Naive thymus-derived CD8-positive, alpha-beta T cell (primary cell): ENCODE data around the gene PDE6B. TPM values are rescaled to one million over a fixed set of nuclear protein-coding genes. Genes with fewer than 3 reads are reported as not detected.
A peak's percentile ranks its signal among the peaks of the same experiment; 100 is the strongest.
"Not testable (repeated sequence)": the region's sequence is repeated elsewhere in the genome, so short reads cannot be mapped to it uniquely, and the experiment has no call there.

Experiments used
- ATAC-seq, 2 donors: fragments of 150-1000 bp; cut with Tn5 transposase in 1 of 2; sonication (Bioruptor Pico), chemical (Tn5 transposase) in 1 of 2; 1 replicate in 1 of 2; 2 replicates in 1 of 2; pipeline ENCODE4 v1.10.0; 2021; ENCODE audit warnings: mild to moderate bottlenecking in 2 of 2, moderate library complexity in 2 of 2
- POLR2A ChIA-PET: fragments of 350-600 bp; sonication (Branson Sonifier 250); formaldehyde crosslinking; loops from one replicate; lab custom pipeline; 2021; ENCODE audit warnings: antibody characterized with exemption; lab: Charles Lee
- DNase-seq, 10 donors: peaks; one replicate each; pipeline versions ENCODE4 v3.0.0 to v3.0.0-alpha.2; 2020 to 2022
- H3K27ac Mint-ChIP-seq, 10 donors: one replicate each; pipeline ENCODE4 v1.8.0; 2020 to 2022; ENCODE audit warnings: mild to moderate bottlenecking in 10 of 10, mixed read lengths in 10 of 10, moderate library complexity in 4 of 10, inconsistent platforms in 1 of 10
- H3K27me3 Mint-ChIP-seq, 5 donors: one replicate each; pipeline ENCODE4 v1.8.0; 2021 to 2022; ENCODE audit warnings: mixed read lengths in 5 of 5
- H3K36me3 Mint-ChIP-seq, 3 donors: one replicate each; pipeline ENCODE4 v1.8.0; 2020 to 2022; ENCODE audit warnings: mixed read lengths in 3 of 3, mild to moderate bottlenecking in 2 of 3, inconsistent platforms in 1 of 3
- H3K4me1 Mint-ChIP-seq, 4 donors: one replicate each; pipeline ENCODE4 v1.8.0; 2021 to 2022; ENCODE audit warnings: mixed read lengths in 4 of 4
- H3K4me3 Mint-ChIP-seq, 10 donors: one replicate each; pipeline ENCODE4 v1.8.0; 2020 to 2022; ENCODE audit warnings: mild to moderate bottlenecking in 10 of 10, mixed read lengths in 10 of 10, moderate library complexity in 6 of 10, inconsistent platforms in 1 of 10
- H3K9me3 Mint-ChIP-seq, 9 donors: one replicate each; pipeline ENCODE4 v1.8.0; 2020 to 2022; ENCODE audit warnings: mixed read lengths in 9 of 9, mild to moderate bottlenecking in 3 of 9, inconsistent platforms in 1 of 9, moderate library complexity in 1 of 9
- polyA plus RNA-seq, 3 donors: library from polyadenylated mRNA; unstranded; fragments of 300-500 nt; fragmentation: Illumina TruSeq; gene quantifications; one replicate each; pipeline ENCODE4 v1.2.3, GENCODE V29; 2021
- total RNA-seq, 8 experiments: library from RNA in 2 of 8; stranded (reverse) in 2 of 8; gene quantifications; one replicate each; pipeline ENCODE4 v1.2.3 and lab custom pipeline; 2021 to 2026

The PDE6B gene
- total and polyA plus RNA-seq, 5 experiments from 2014 or later = 20.7 to 26.3 (median 24.7) TPM

- H3K36me3 Mint-ChIP-seq, DNase-seq, POLR2A ChIA-PET, H3K27me3 Mint-ChIP-seq, ATAC-seq, H3K9me3 Mint-ChIP-seq, H3K27ac Mint-ChIP-seq: not testable (repeated sequence)
- H3K4me3 Mint-ChIP-seq = peak overlapping the region in 2 of 10 donors; percentile 16 to 80
- H3K4me1 Mint-ChIP-seq = peaks cover 16 to 38% (median 29%) of the 10 kb centered on the region in 4 donors
Measured at GRCh38 chr4:706083-706633, 80.8 kb downstream of the PDE6B start.

- ATAC-seq (no peak), DNase-seq (peak in 1 of 10 donors; percentile 61)
- Mint-ChIP-seq H3K4me3 (peak overlapping the region in 3 of 10 donors; percentile 41 to 61 (median 55)), H3K9me3 (no peaks in the 10 kb centered on the region), H3K27ac (no peak overlapping the region), H3K27me3 (no peaks in the 10 kb centered on the region), H3K36me3 (peaks cover 0 to 5% (median 0%) of the 10 kb centered on the region in 3 donors), H3K4me1 (peaks cover 16 to 38% (median 29%) of the 10 kb centered on the region in 4 donors)
- POLR2A ChIA-PET = no interaction called here
Measured at GRCh38 chr4:706834-707598, 81.6 kb downstream of the PDE6B start.

- peak overlapping the region in 7 of 10 donors; percentile 25 to 78 (median 47) for H3K4me3 Mint-ChIP-seq
- H3K36me3 Mint-ChIP-seq = peaks cover 0 to 5% (median 0%) of the 10 kb centered on the region in 3 donors
- peaks cover 16 to 38% (median 30%) of the 10 kb centered on the region in 4 donors for H3K4me1 Mint-ChIP-seq
- no peak for ATAC-seq
- no peaks in the 10 kb centered on the region for H3K27me3 Mint-ChIP-seq
- no peaks in the 10 kb centered on the region for H3K9me3 Mint-ChIP-seq
- DNase-seq = peak in 1 of 10 donors; percentile 57
- POLR2A ChIA-PET = no interaction called here
- peak overlapping the region in 5 of 10 donors; percentile 33 to 79 (median 63) for H3K27ac Mint-ChIP-seq
Measured at GRCh38 chr4:707929-708630, 82.7 kb downstream of the PDE6B start.

GRCh38 chr4:708631-708933 is 83.2 kb downstream of the PDE6B start:
- H3K4me3 Mint-ChIP-seq = peak overlapping the region in 7 of 10 donors; percentile 21 to 78 (median 41)
- DNase-seq (peak in 1 of 10 donors; percentile 45), ATAC-seq (no peak)
- no peaks in the 10 kb centered on the region for H3K9me3 Mint-ChIP-seq
- peaks cover 0 to 5% (median 0%) of the 10 kb centered on the region in 3 donors for H3K36me3 Mint-ChIP-seq
- no peaks in the 10 kb centered on the region for H3K27me3 Mint-ChIP-seq
- H3K27ac Mint-ChIP-seq = peak overlapping the region in 4 of 10 donors; percentile 33 to 85 (median 72)
- H3K4me1 Mint-ChIP-seq = peaks cover 16 to 38% (median 30%) of the 10 kb centered on the region in 4 donors
- POLR2A ChIA-PET = no interaction called here

- peaks cover 0 to 5% (median 0%) of the 10 kb centered on the region in 3 donors for H3K36me3 Mint-ChIP-seq
- ATAC-seq (no peak), DNase-seq (peak in 1 of 10 donors; percentile 18)
- H3K27me3 Mint-ChIP-seq = no peaks in the 10 kb centered on the region
- peaks cover 16 to 39% (median 32%) of the 10 kb centered on the region in 4 donors for H3K4me1 Mint-ChIP-seq
- H3K4me3 Mint-ChIP-seq = peak overlapping the region in 6 of 10 donors; percentile 4 to 64 (median 24)
- peak overlapping the region in 2 of 10 donors; percentile 34 to 71 for H3K27ac Mint-ChIP-seq
- H3K9me3 Mint-ChIP-seq = no peaks in the 10 kb centered on the region
- POLR2A ChIA-PET = no interaction called here
Measured at GRCh38 chr4:709348-709747, 84.0 kb downstream of the PDE6B start.

GRCh38 chr4:710116-710515 is 84.7 kb downstream of the PDE6B start:
- Mint-ChIP-seq H3K27me3 (no peaks in the 10 kb centered on the region), H3K27ac (peak overlapping the region in 2 of 10 donors; percentile 44 to 48), H3K36me3 (peaks cover 0 to 5% (median 0%) of the 10 kb centered on the region in 3 donors), H3K4me3 (peak overlapping the region in 3 of 10 donors; percentile 22 to 64 (median 25)), H3K4me1 (peaks cover 16 to 45% (median 37%) of the 10 kb centered on the region in 4 donors), H3K9me3 (no peaks in the 10 kb centered on the region)
- POLR2A ChIA-PET = no interaction called here
- ATAC-seq (no peak), DNase-seq (peak in 1 of 10 donors; percentile 55)

- Mint-ChIP-seq H3K27me3 (no peaks in the 10 kb centered on the region), H3K27ac (no peak overlapping the region)
- POLR2A ChIA-PET = no interaction called here
Measured at GRCh38 chr4:710916-711315, 85.5 kb downstream of the PDE6B start.

GRCh38 chr4:712093-712492 is 86.7 kb downstream of the PDE6B start:
- H3K9me3 Mint-ChIP-seq = no peaks in the 10 kb centered on the region
- ATAC-seq = no peak
- no peak for DNase-seq
- H3K36me3 Mint-ChIP-seq = peaks cover 0 to 5% (median 0%) of the 10 kb centered on the region in 3 donors
- no peak overlapping the region for H3K27ac Mint-ChIP-seq
- H3K27me3 Mint-ChIP-seq = no peaks in the 10 kb centered on the region
- H3K4me3 Mint-ChIP-seq = no peak overlapping the region
- H3K4me1 Mint-ChIP-seq = peaks cover 15 to 44% (median 38%) of the 10 kb centered on the region in 4 donors
- POLR2A ChIA-PET = no interaction called here

More at GRCh38 chr4:710916-711315, 85.5 kb downstream of the PDE6B start:
- peaks cover 0 to 5% (median 0%) of the 10 kb centered on the region in 3 donors for H3K36me3 Mint-ChIP-seq
- peaks cover 15 to 43% (median 36%) of the 10 kb centered on the region in 4 donors for H3K4me1 Mint-ChIP-seq
- no peaks in the 10 kb centered on the region for H3K9me3 Mint-ChIP-seq
- DNase-seq (peak in 1 of 10 donors; percentile 26), ATAC-seq (no peak)
- H3K4me3 Mint-ChIP-seq = no peak overlapping the region

- POLR2A ChIA-PET = no interaction called here
- Mint-ChIP-seq H3K27ac (peak overlapping the region in 1 of 10 donors; percentile 56), H3K27me3 (no peaks in the 10 kb centered on the region)
Measured at GRCh38 chr4:712916-713632, 87.7 kb downstream of the PDE6B start.

GRCh38 chr4:714087-714486 is 88.7 kb downstream of the PDE6B start:
- Mint-ChIP-seq H3K36me3 (peaks cover 0 to 5% (median 0%) of the 10 kb centered on the region in 3 donors), H3K4me1 (peaks cover 15 to 45% (median 38%) of the 10 kb centered on the region in 4 donors), H3K27me3 (no peaks in the 10 kb centered on the region), H3K27ac (peak overlapping the region in 1 of 10 donors; percentile 84), H3K4me3 (no peak overlapping the region), H3K9me3 (no peaks in the 10 kb centered on the region)
- peak in 1 of 10 donors; percentile 37 for DNase-seq
- POLR2A ChIA-PET = no interaction called here
- ATAC-seq = no peak

More at GRCh38 chr4:712916-713632, 87.7 kb downstream of the PDE6B start:
- peaks cover 0 to 5% (median 0%) of the 10 kb centered on the region in 3 donors for H3K36me3 Mint-ChIP-seq
- DNase-seq = peak in 1 of 10 donors; percentile 50
- no peak overlapping the region for H3K4me3 Mint-ChIP-seq
- H3K4me1 Mint-ChIP-seq = peaks cover 21 to 50% (median 44%) of the 10 kb centered on the region in 4 donors
- H3K9me3 Mint-ChIP-seq = no peaks in the 10 kb centered on the region
- ATAC-seq = no peak

- Mint-ChIP-seq H3K4me3 (no peak overlapping the region), H3K9me3 (no peaks in the 10 kb centered on the region), H3K27me3 (no peaks in the 10 kb centered on the region), H3K4me1 (peaks cover 17 to 47% (median 32%) of the 10 kb centered on the region in 4 donors), H3K36me3 (peaks cover 0 to 8% (median 3%) of the 10 kb centered on the region in 3 donors), H3K27ac (peak overlapping the region in 3 of 10 donors; percentile 66 to 81 (median 73))
- POLR2A ChIA-PET = no interaction called here
- ATAC-seq (no peak), DNase-seq (peak in 1 of 10 donors; percentile 34)
Measured at GRCh38 chr4:717601-718320, 92.4 kb downstream of the PDE6B start.
